HG03064 (cell line): ENCODE results near the gene KLHL8.
"Not testable (repeated sequence)": the region's sequence is repeated elsewhere in the genome, so short reads cannot be mapped to it uniquely, and the experiment has no call there.

Experiments
- ATAC-seq: cut with Tn5 transposase; IDR thresholded peaks from one replicate; pipeline ENCODE4 v1.9.1; 2021; ENCODE audit warnings: low read depth; ENCODE audit not compliant: unreplicated experiment

KLHL8 gene

GRCh38 chr4:87185146-87185870 is 35.1 kb downstream of the KLHL8 start:
- ATAC-seq = no peak

DNA sequence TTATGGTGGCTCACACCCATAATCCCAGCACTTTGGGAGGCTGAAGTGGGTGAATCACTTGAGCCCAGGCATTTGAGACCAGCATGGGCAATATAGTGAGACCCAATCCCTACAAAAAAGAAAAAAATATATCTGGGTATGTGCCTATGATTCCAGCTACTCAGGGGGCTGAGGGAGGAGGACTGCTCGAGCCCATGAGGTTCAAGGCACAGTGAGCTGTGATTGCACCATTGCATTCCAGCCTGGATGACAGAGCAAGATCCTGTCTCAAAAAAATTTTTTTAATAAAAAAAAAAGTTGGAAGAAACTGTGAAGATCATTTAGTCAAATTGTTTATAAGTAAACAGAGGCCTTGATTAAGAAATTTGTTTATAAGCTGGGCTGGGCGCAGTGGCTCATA is 39.7 kb downstream of the KLHL8 start:
- no peak for ATAC-seq

DNA sequence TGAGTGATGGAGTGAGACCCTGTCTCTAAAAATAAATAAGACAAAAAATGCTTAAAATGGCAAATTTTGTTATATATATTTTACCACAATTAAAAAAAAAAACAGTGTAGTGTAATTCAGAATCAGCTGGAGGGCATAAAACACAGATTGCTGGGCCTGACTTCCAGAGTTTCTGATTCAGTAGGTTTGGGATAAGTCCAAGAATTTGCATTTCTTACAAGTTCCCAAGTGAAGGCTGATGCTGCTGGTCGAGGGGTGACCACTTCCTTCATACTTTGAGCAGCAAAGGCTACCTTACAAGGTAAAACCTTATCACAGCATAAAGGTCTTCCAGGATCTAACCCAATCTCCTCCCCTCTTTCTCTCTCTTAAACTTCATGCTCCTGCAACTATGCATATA is 40.7 kb downstream of the KLHL8 start:
- ATAC-seq = no peak

DNA sequence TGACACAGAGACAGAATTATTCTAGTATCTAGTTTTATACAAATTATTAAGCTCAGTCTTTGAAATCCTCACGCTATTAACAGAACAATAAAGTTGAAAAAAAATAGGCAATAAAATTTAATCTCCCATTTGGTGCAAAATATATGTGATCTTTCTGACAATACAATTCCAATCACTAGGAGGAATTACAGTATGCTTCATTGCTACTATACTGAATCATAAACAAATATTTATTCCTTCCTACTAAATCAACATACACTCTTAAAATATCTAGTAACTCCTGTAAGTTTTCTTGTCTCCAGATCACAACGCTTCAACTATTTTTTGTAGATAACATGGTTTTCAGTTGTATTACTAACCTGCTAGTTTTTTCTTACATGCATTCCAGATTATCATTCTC is 45.7 kb downstream of the KLHL8 start:
- no peak for ATAC-seq

DNA sequence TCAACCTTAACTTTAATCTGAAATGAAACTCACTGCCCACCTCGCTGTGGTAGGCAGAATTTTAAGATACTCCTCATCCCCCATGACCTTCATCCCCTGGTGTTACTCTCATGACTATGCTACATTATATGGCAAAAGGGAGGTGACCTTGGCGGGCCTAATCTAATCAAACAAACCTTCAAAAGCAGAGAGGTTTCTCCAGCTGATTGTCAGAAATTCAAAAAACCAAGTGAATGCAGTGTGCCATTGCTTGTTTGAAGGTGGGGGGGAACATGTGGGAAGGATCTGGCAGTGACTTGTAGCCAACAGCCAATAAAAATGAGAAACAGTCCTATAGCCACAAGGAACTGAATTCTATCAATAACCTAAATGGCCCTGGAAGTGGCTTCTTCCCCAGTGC is 48.5 kb downstream of the KLHL8 start:
- ATAC-seq = no peak

- ATAC-seq = no peak
Observed at GRCh38 chr4:87166296-87166854, 54.0 kb downstream of the KLHL8 start.

- no peak for ATAC-seq
Observed at GRCh38 chr4:87165892-87166291, 54.5 kb downstream of the KLHL8 start.

DNA sequence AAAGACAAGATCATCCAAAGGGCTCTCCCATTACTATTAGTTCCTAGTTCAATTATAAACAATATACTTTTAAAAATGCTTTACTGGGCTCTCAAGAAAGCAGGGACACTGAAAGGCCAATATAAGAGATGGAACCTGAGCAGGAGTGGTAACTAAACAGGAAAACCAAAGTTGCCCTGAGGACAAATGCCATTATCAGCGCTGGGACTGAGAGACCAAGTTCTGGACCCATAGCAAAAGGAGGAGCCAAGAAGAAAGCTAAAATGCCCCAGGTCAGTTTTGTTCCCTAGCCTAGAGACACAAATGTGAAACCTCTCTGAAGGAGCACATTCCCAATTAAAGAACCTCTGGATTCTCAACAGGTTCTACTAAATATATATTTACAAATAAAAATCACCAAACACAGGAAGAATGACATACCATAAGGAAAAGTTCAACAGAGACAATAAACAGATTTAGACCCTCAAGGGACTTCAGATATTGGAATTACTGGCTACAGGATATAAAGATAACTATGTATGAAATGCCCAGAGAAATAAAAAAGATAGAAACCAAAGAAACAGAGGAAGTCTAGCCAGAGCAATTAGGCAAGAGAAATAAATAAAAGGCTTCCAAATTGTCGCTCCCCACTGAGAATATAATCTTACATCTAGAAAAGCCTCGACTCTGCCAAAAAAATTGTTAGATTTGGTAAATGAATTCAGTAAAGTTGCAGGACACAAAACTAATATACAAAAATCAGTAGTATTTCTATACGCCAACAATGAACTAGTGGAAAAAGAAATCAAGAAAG is 67.1 kb downstream of the KLHL8 start:
- no peak for ATAC-seq

- ATAC-seq = no peak
Observed at GRCh38 chr4:87152310-87153041, 67.9 kb downstream of the KLHL8 start.

GRCh38 chr4:87151730-87152129 is 68.7 kb downstream of the KLHL8 start:
- no peak for ATAC-seq

- ATAC-seq = no peak
Observed at GRCh38 chr4:87150498-87151261, 69.7 kb downstream of the KLHL8 start.

GRCh38 chr4:87147116-87147515 is 73.3 kb downstream of the KLHL8 start:
- ATAC-seq = no peak

DNA sequence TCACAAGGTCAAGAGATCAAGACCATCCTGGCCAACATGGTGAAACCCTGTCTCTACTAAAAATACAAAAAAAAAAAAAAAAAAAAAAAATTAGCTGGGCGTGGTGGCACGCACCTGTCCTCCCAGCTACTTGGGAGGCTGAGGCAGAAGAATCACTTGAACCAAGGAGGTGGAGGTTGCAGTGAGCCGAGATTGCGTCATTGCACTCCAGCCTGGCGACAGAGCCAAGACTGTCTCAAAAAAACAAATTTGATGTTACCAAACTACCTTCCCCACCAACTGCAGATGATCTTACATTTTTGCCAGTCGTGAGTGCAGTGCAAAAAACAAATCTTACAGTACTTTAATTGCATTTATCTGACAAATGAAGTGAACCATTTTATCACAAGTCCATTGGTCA is 74.5 kb downstream of the KLHL8 start:
- ATAC-seq = not testable (repeated sequence)

GRCh38 chr4:87144356-87144755 is 76.1 kb downstream of the KLHL8 start:
- ATAC-seq = no peak

- no peak for ATAC-seq
Observed at GRCh38 chr4:87141428-87141827, 79.0 kb downstream of the KLHL8 start.

- ATAC-seq = no peak
Observed at GRCh38 chr4:87134122-87134521, 86.3 kb downstream of the KLHL8 start.

- no peak for ATAC-seq
Observed at GRCh38 chr4:87133183-87133582, 87.2 kb downstream of the KLHL8 start.

DNA sequence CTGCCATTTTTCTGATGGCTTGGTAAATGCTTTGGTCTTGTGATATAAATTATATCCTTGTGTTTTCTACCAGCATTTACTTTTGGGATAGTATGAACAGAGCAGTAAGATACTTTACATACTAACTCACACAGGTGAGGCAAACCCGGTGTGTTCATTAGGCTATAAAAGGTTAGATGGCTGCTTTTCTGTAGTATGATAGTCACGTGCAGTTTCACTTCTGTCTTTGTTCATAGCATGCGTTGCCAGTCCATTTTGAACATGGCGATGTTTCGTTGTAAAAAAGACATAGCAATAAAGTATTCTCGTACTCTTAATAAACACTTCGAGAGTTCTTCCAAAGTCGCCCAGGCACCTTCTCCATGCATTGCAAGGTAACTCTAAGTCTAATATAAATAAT is 88.4 kb downstream of the KLHL8 start:
- ATAC-seq = no peak

- no peak for ATAC-seq
Observed at GRCh38 chr4:87130985-87131703, 89.3 kb downstream of the KLHL8 start.

DNA sequence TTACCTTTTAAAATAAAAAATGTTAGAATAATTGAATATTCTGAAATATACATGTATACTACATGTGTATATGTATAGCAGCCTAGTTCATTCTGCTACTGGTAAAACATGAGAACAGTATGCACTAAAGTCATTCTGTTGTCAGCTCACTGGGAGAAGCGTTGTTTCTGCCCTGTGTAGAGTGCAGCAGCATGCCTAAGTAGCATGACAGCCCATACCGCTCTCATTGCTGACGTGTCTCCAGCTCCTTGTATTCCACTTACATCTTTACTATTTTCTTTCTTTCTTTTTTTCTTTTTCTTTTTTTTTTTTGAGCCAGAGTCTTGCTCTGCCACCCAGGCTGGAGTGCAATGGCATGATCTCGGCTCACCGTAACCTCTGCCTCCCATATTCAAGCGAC is 90.7 kb downstream of the KLHL8 start:
- ATAC-seq = no peak
